H54 (cell line): ENCODE results near the gene TTBK1.

Experiments
- DNase-seq: peaks from one replicate; pipeline ENCODE4 v3.0.0; 2011; ENCODE audit warnings: low spot score, mixed read lengths; ENCODE audit not compliant: insufficient read length
- FAIRE-seq: peaks from 3 replicates; lab custom pipeline; 2011; peaks lifted over from hg19 to GRCh38; lab: Jason Lieb, UNC
- POLR2A ChIP-seq: IDR thresholded peaks from 2 replicates; pipeline ENCODE4 v1.6.1; 2011; ENCODE audit warnings: low read depth, mild to moderate bottlenecking, low read length

Gene TTBK1

GRCh38 chr6:43242908-43243663 lies at the start of gene TTBK1:
Gene TTBK1 (plus strand): TSS chr6:43243481. CDS start chr6:43246661, 3,180 bp downstream.
- FAIRE-seq (no peak), DNase-seq (no peak)
- TF ChIP-seq POLR2A: no peak

- FAIRE-seq (no peak), DNase-seq (no peak)
- TF ChIP-seq POLR2A: no peak
Measured at GRCh38 chr6:43193929-43194328, 49.4 kb upstream of the TTBK1 start.

GRCh38 chr6:43196337-43196736 lies 46.9 kb upstream of the TTBK1 start:
- no peak for TF ChIP-seq POLR2A
- DNase-seq (no peak), FAIRE-seq (no peak)

- TF ChIP-seq POLR2A: no peak
- FAIRE-seq (no peak), DNase-seq (no peak)
Measured at GRCh38 chr6:43199912-43200311, 43.4 kb upstream of the TTBK1 start.

GRCh38 chr6:43200541-43200940 lies 42.7 kb upstream of the TTBK1 start:
- DNase-seq (no peak), FAIRE-seq (no peak)
- TF ChIP-seq POLR2A: no peak

GRCh38 chr6:43202451-43202850 lies 40.8 kb upstream of the TTBK1 start:
- TF ChIP-seq POLR2A: no peak
- no peak for DNase-seq
- no peak for FAIRE-seq

- no peak for TF ChIP-seq POLR2A
- DNase-seq: no peak
- FAIRE-seq: no peak
Measured at GRCh38 chr6:43203029-43203717, 40.1 kb upstream of the TTBK1 start.

- FAIRE-seq: no peak
Measured at GRCh38 chr6:43203718-43204095, 39.6 kb upstream of the TTBK1 start.

GRCh38 chr6:43204271-43205105 lies 38.8 kb upstream of the TTBK1 start:
- DNase-seq (no peak), FAIRE-seq (no peak)
- TF ChIP-seq POLR2A: no peak

More at GRCh38 chr6:43203718-43204095, 39.6 kb upstream of the TTBK1 start:
- no peak for TF ChIP-seq POLR2A
- no peak for DNase-seq

GRCh38 chr6:43205849-43206248 lies 37.4 kb upstream of the TTBK1 start:
- no peak for FAIRE-seq
- TF ChIP-seq POLR2A: no peak
- DNase-seq: no peak

- FAIRE-seq: no peak
- no peak for DNase-seq
Measured at GRCh38 chr6:43207286-43207685, 36.0 kb upstream of the TTBK1 start.

GRCh38 chr6:43211955-43212354 lies 31.3 kb upstream of the TTBK1 start:
- DNase-seq (no peak), FAIRE-seq (no peak)
- TF ChIP-seq POLR2A: no peak

More at GRCh38 chr6:43207286-43207685, 36.0 kb upstream of the TTBK1 start:
- no peak for TF ChIP-seq POLR2A

- no peak for TF ChIP-seq POLR2A
- no peak for FAIRE-seq
Measured at GRCh38 chr6:43213431-43213830, 29.9 kb upstream of the TTBK1 start.

GRCh38 chr6:43215066-43215465 lies 28.2 kb upstream of the TTBK1 start:
- DNase-seq (no peak), FAIRE-seq (no peak)

More at GRCh38 chr6:43213431-43213830, 29.9 kb upstream of the TTBK1 start:
- DNase-seq: no peak

More at GRCh38 chr6:43215066-43215465, 28.2 kb upstream of the TTBK1 start:
- TF ChIP-seq POLR2A: no peak
